H4 (cell line): ENCODE data around the gene EHD2. TPM values are rescaled to one million over a fixed set of nuclear protein-coding genes. Genes with fewer than 3 reads are reported as not detected.
A peak's percentile ranks its signal among the peaks of the same experiment; 100 is the strongest.
"Not testable (repeated sequence)": the region's sequence is repeated elsewhere in the genome, so short reads cannot be mapped to it uniquely, and the experiment has no call there.

Experiments used
- DNase-seq: peaks from one replicate; pipeline ENCODE4 v3.0.0-alpha.2; 2015; ENCODE audit warnings: low spot score
- total RNA-seq: library from RNA; depleted of rRNA; stranded (reverse); fragments of >200 nt; shearing (Covaris generic); gene quantifications from 2 replicates; pipeline ENCODE4 v1.2.3, GENCODE V29; 2014; rRNA removed

Gene EHD2
- total RNA-seq, 1 experiment from 2014 or later: 19.9 TPM

- DNase-seq: no peak
These were observed 56.3 kb downstream of the EHD2 start for GRCh38 chr19:47769534-47769933.

- not testable (repeated sequence) for DNase-seq
These were observed 58.1 kb downstream of the EHD2 start for GRCh38 chr19:47771291-47771690.

GRCh38 chr19:47776568-47776967, 63.3 kb downstream of the EHD2 start:
- DNase-seq: no peak

GRCh38 chr19:47777245-47778048, 64.2 kb downstream of the EHD2 start:
- not testable (repeated sequence) for DNase-seq

GRCh38 chr19:47778049-47778953, 65.1 kb downstream of the EHD2 start, which contains the start of gene SELENOW:
TSS of gene SELENOW (plus strand) at chr19:47778703. CDS start at chr19:47778786, 83 bp downstream.
- DNase-seq: peak; percentile 66

DNA sequence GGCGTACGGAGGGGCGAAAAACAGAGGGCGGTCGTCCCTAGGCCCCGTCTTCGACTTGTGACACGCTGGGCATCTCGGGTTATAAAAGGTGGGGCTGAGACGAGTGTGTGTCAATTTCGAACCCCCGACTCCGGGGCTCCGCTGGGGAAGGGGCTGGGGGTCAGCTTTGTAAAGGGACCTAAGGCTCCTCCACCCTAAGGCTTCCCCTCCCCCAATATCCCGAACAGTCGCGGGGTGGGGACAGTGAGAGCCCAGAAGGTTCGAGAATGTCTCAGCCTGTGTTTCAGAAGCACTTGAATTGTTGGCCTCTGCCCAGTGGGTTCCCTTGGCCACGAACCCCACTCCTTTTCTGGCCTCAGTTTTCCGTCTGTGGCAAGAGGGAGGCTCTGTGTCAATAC, 65.7 kb downstream of the EHD2 start:
- no peak for DNase-seq

- DNase-seq: no peak
These were observed 66.4 kb downstream of the EHD2 start for GRCh38 chr19:47779524-47780214.

DNA sequence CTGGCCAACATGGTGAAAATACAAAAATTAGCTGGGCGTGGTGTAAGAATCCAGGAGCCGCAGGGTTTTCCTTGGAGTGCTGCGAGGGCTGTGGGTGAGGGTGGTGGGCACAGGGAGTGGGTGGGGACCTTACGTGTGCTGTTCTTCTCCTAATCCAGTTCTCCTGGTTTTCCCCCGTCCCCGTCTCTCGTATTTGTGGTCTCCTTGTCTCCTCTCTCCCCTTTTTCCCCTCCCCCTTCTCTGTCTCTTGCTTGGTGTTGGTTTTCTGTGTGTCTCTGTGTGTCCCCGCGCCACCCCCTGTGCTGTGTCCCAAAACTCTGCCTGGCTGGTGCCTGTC, 67.0 kb downstream of the EHD2 start:
- no peak for DNase-seq

DNA sequence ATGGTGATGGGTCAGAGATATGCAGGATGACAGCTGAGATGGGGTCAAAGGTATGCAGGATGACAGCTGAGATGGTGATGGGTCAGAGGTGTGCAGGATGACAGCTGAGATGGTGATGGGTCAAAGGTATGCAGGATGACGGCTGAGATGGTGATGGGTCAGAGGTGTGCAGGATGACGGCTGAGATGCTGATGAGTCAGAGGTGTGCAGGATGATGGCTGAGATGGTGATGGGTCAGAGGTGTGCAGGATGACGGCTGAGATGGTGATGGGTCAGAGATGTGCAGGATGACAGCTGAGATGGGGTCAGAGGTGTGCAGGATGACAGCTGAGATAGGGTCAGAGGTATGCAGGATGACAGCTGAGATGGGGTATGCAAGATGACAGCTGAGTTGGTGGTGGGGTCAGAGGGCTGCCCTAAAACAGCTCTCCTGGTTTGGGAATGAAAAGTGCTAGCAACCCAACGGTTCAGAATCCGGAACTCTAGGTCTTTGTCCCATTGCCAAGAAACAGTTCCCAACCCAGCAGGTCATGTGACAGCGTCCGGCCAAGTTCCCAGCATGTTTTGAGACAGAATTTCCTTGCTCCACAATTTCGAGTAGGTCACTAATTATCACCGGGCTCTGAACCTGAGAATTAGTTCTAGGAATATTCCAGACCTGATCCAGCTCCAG, 68.5 kb downstream of the EHD2 start:
- no peak for DNase-seq

- no peak for DNase-seq
These were observed 73.3 kb downstream of the EHD2 start for GRCh38 chr19:47786566-47786965.

DNA sequence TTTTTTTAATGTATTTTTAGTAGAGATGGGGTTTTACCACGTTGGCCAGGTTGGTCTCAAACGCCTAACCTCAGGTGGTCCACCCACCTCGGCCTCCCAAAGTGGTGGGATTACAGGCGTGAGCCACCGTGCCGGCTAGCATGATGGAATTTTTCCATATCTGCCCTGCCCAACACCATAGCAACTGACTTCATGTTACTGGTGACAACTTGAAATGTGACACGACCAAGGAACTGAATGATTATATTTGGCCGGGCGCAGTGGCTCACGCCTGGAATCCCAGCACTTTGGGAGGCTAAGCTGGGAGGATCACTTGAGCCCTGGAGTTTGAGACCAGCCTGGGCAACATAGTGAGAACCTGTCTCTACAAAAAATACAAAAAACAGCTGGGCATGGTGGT, 74.1 kb downstream of the EHD2 start:
- DNase-seq: not testable (repeated sequence)

GRCh38 chr19:47789811-47790210, 76.6 kb downstream of the EHD2 start:
- not testable (repeated sequence) for DNase-seq

- DNase-seq: peak; percentile 77
These were observed 77.2 kb downstream of the EHD2 start for GRCh38 chr19:47790398-47790814.

- DNase-seq: no peak
These were observed 79.4 kb downstream of the EHD2 start for GRCh38 chr19:47792616-47793015.

Other genes starting within 250 kb of the EHD2 start
- 0.19 TPM in 1 of 2 replicates, not detected in the other for gene SLC8A2, start 241.5 kb upstream of the EHD2 start, total RNA-seq
- 9.2 and 10.6 TPM in 2 replicates for gene KPTN, start 229.2 kb upstream of the EHD2 start, total RNA-seq
- gene NAPA, start 198.4 kb upstream of the EHD2 start, total RNA-seq: 125 and 135 TPM in 2 replicates
- not detected in 2 replicates for gene ZNF541, start 140.3 kb upstream of the EHD2 start, total RNA-seq
- 2.6 and 10.6 TPM in 2 replicates for gene BICRA, start 104.3 kb upstream of the EHD2 start, total RNA-seq
- 52.2 and 67.8 TPM in 2 replicates for gene NOP53, start 32.1 kb downstream of the EHD2 start, total RNA-seq
- gene SELENOW, start 65.3 kb downstream of the EHD2 start, total RNA-seq: 373 and 500 TPM in 2 replicates
- not detected in 2 replicates for gene TPRX1, start 91.1 kb downstream of the EHD2 start, total RNA-seq
- gene CRX, start 108.5 kb downstream of the EHD2 start, total RNA-seq: not detected in 2 replicates
- gene TPRX2, start 145.8 kb downstream of the EHD2 start, total RNA-seq: not detected in 2 replicates
- not detected in 2 replicates for gene SULT2A1, start 172.9 kb downstream of the EHD2 start, total RNA-seq